Skeletal muscle satellite cell (primary cell): ENCODE data around the gene ATXN10.

Source experiments
- H3K27me3 ChIP-seq: 2 replicates; pipeline ENCODE4 v1.7.0; 2013; ENCODE audit warnings: low read length; ENCODE audit not compliant: control insufficient read depth, insufficient read depth
- H3K36me3 ChIP-seq: 2 replicates; pipeline ENCODE4 v1.7.0; 2013; ENCODE audit warnings: mild to moderate bottlenecking, control low read depth, low read length; ENCODE audit not compliant: insufficient read depth
- H3K4me1 ChIP-seq: 2 replicates; pipeline ENCODE4 v1.7.0; 2013; ENCODE audit warnings: low read length; ENCODE audit not compliant: control insufficient read depth, insufficient read depth
- H3K4me2 ChIP-seq: 2 replicates; pipeline ENCODE4 v1.7.0; 2013; ENCODE audit warnings: mild to moderate bottlenecking, low read length
- H3K4me3 ChIP-seq: 2 replicates; pipeline ENCODE4 v1.7.0; 2013; ENCODE audit warnings: low read length
- H3K9ac ChIP-seq: 2 replicates; pipeline ENCODE4 v1.7.0; 2013; ENCODE audit warnings: mild to moderate bottlenecking, low read depth, low read length, moderate library complexity
- H3K9me3 ChIP-seq: replicated peaks from 2 replicates; pipeline ENCODE4 v1.7.0; 2013; ENCODE audit warnings: mild to moderate bottlenecking, control low read depth, low read length

ATXN10 gene

DNA sequence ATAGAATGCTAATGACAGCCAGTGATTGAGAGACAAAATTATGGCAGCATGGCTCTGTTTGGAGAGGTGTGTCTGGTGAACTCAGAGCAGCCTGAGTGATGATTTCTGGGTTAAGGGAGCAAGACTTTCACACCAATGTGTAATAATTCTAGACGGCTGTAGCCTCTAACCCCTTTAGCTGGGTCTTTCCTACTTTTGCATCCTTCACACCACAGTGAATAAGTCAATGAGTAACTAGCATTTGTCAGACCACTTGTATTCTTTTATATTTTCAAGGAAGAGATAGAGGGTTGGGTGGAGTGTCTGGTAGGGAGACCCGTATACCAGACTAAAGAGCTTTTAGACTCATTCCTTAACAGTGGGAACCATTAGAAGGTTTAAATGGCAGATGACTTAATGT is 50.4 kb downstream of the ATXN10 start:
- peaks cover 49% of the 10 kb centered on the region for H3K36me3 ChIP-seq

DNA sequence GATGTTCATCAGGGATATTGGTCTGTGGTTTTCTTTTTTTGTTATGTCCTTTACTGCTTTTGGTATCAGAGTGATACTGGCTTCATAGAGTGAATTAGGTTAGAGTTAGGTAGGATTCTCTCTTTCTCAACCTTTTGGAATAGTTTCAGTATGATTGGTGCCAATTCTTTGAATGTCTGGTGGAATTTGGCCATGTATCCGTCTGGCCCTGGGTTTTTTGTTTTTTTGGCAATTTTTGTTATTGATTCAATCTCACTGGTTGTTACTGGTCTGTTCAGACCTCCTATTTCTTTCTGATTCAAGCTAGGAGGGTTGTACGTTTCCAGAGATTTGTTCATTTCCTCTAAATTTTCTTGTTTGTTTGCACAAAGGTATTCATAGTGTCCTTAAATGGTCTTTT is 54.4 kb downstream of the ATXN10 start:
- Histone ChIP-seq H3K4me2 (peak overlapping the region; percentile 3), H3K9ac (no peak overlapping the region), H3K27me3 (no peaks in the 10 kb centered on the region), H3K36me3 (peaks cover 40% of the 10 kb centered on the region), H3K4me1 (peaks cover 10% of the 10 kb centered on the region), H3K9me3 (no peaks in the 10 kb centered on the region), H3K4me3 (no peak overlapping the region)

More for the DNA sequence above, 50.4 kb downstream of the ATXN10 start:
- no peaks in the 10 kb centered on the region for H3K27me3 ChIP-seq
- no peak overlapping the region for H3K4me2 ChIP-seq
- H3K9ac ChIP-seq: no peak overlapping the region
- no peak overlapping the region for H3K4me3 ChIP-seq
- H3K9me3 ChIP-seq: no peaks in the 10 kb centered on the region
- peaks cover 26% of the 10 kb centered on the region for H3K4me1 ChIP-seq

DNA sequence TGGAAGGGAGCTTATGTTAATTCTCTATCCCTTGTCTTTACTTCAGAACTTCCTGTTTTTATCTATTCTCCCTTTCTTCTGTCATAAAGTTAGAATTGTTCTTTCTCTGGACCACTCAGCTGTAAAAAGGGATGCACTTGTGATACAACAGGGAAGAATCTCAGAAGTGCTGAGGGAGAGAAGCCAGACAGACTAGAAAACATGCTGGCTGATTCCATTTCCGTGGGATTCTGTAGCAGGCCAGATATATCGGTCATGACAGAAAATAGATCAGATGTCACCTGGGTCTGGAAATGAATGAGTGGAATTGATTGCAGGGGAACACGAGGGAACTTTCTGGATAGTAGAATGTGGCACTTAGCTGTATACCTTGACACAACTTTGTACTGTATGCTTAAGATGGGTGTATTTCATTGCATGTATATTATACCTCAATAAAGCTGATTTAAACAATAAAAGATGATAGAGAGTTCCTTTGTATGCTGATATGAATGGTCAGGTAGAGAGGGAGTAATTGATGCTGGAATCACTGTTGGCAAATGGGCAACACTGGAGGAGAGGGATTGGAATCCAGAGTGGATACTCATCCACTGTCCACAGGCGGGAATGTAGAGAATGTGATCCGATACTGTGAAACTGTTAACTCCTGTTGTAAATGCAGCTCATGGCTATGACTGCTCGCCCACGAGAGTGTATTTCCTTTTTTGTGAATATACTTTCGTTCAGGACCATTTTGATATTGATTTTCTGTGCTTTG is 59.6 kb downstream of the ATXN10 start:
- Histone ChIP-seq H3K4me1 (peaks cover 17% of the 10 kb centered on the region), H3K4me3 (no peak overlapping the region), H3K36me3 (peaks cover 24% of the 10 kb centered on the region), H3K4me2 (peak overlapping the region; percentile 29), H3K9ac (no peak overlapping the region), H3K27me3 (no peaks in the 10 kb centered on the region), H3K9me3 (no peaks in the 10 kb centered on the region)

DNA sequence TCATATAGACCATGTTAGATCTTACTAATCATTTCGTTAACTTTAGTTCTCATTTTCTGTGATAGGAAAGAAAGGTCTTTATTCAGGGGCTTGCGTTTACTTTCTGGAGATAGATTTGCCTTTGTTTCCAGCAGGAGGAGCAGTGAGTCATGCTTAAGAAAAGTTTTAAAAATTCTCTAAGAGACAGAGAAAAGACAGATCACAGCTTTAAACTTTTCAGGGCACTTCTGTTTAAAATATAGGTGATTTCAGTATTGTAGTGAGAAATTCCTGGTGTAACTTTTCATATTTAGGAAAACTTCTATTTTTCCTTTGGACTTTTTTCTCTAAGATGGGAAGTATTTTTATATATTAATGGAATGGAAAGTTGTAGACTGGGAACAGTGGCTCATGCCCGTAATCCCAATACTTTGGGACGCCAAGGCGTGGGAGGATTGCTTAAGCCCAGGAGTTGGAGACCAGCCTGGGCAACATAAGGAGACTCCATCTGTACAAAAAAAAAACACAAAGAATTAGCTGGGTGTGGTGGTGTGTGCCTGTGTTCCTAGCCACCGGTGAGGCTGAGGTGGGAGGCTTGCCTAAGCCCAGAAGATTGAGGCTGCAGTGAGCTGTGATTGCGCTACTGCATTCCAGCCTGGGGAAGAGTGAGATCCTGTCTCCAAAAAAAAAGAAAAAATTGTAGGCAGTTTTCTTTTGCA is 60.3 kb downstream of the ATXN10 start:
- Histone ChIP-seq H3K36me3 (peaks cover 31% of the 10 kb centered on the region), H3K9ac (no peak overlapping the region), H3K4me3 (no peak overlapping the region), H3K27me3 (no peaks in the 10 kb centered on the region), H3K9me3 (no peaks in the 10 kb centered on the region), H3K4me1 (peaks cover 16% of the 10 kb centered on the region), H3K4me2 (peak overlapping the region; percentile 29)

DNA sequence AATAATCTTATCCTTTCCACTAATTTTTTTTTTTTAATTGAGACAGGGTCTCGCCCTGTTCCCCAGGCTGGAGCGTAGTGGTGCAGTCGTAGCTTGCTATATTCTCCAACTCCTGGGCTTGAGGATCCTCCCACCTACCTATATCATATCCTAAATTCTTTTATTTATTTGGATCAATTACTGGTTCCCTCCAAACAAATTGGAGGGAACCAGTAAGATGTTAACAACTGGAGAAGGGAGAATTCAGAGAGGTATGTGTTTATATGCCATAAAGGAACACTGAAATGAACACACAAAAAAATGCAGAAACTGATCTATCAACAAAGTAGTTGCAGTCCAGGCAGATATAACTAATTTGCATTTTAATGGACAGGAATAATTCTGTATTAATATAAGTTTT is 63.6 kb downstream of the ATXN10 start:
- Histone ChIP-seq H3K4me3 (no peak overlapping the region), H3K4me2 (no peak overlapping the region), H3K27me3 (no peaks in the 10 kb centered on the region), H3K9me3 (no peaks in the 10 kb centered on the region), H3K4me1 (peaks cover 30% of the 10 kb centered on the region), H3K9ac (no peak overlapping the region), H3K36me3 (peaks cover 43% of the 10 kb centered on the region)

DNA sequence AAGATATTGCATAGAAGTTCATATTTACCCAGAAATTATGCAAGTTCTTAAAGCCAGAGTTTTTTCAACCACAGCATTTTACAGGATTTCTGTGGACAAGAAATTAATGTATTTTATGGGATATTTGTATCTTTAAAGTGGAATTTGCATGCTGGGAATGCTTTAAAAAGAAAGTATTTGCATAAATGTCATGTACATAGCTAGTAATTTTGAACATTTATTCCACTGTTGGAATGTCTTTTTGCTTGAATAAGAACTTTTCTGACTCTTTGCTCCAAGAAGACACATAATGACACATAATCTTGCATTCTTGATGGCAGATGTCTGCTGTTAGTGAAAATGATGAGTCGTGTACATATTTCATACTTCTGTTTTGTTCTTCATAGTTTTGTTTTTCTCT is 66.6 kb downstream of the ATXN10 start:
- H3K9ac ChIP-seq: no peak overlapping the region
- H3K36me3 ChIP-seq: peaks cover 56% of the 10 kb centered on the region
- peak overlapping the region; percentile 26 for H3K4me2 ChIP-seq
- no peak overlapping the region for H3K4me3 ChIP-seq
- H3K27me3 ChIP-seq: no peaks in the 10 kb centered on the region
- H3K9me3 ChIP-seq: no peaks in the 10 kb centered on the region
- H3K4me1 ChIP-seq: peaks cover 24% of the 10 kb centered on the region

DNA sequence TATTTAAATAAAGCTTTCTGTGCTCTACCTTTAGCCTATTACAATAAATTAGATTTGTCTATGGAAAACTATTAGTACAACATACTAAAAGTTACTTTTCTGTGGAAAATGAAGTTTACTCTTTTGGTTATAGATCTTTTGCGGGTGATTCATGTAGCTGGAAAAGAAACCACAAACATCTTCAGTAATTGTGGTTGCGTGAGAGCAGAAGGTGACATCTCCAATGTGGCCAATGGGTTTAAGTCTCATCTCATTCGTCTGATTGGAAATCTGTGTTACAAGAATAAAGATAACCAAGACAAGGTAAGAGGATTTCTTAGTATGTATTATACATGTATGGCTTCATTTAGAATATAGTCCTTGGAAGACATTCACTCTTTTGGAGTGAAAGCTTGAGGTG is 68.6 kb downstream of the ATXN10 start:
- Histone ChIP-seq H3K27me3 (no peaks in the 10 kb centered on the region), H3K36me3 (peaks cover 75% of the 10 kb centered on the region)

DNA sequence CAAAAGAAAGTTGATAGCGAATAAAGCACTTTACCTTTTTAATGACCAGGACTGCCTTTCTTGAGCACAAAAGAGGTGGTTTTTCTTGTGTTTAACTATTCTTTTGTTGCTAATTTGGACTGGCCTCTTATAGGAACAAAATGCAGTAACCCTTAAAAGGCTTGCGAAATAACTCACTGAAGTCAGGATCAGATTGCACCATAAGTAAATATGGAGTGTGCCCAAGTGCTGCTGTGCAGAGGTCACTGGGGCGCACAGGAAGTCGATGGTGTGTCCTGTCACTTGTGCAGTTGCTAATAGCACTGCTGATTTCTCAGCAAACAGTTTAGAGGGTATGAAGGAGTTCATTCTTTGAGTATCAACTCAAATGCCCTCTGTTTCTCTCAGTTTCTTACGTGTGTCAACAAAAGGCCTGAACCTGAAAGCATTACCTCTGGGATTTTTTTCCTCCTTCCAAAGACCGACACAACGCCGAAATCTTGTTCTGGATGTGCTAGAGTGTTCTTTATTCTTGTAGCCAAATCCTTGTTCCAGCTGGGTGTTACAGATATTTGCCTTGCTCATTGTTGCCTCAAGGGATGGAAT is 71.3 kb downstream of the ATXN10 start:
- no peak overlapping the region for H3K4me3 ChIP-seq
- no peaks in the 10 kb centered on the region for H3K27me3 ChIP-seq
- H3K9me3 ChIP-seq: no peaks in the 10 kb centered on the region
- no peak overlapping the region for H3K4me2 ChIP-seq
- peaks cover 75% of the 10 kb centered on the region for H3K36me3 ChIP-seq
- H3K4me1 ChIP-seq: peaks cover 26% of the 10 kb centered on the region
- no peak overlapping the region for H3K9ac ChIP-seq

More for the DNA sequence above, 68.6 kb downstream of the ATXN10 start:
- H3K4me3 ChIP-seq: no peak overlapping the region
- H3K4me1 ChIP-seq: peaks cover 31% of the 10 kb centered on the region
- no peak overlapping the region for H3K4me2 ChIP-seq
- no peaks in the 10 kb centered on the region for H3K9me3 ChIP-seq
- H3K9ac ChIP-seq: no peak overlapping the region

DNA sequence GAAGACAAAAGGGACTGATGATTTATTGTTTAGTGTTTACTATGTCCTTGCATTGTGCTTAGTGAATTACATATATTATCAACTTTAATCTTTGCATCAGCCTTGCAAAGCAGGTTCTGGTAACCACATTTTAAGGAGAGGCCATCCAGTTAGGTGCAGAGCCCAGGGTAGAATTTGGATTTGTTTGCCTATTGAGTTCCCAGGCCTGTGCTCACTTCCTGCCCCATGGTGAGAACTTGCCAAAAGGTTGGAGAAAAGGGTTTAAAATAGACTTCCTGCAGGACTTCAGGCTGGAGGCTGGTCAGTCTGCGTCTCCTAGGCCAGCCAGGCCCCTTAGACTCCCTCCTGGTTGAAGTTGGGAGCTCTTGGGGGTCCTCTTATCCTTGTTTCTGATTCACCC is 72.1 kb downstream of the ATXN10 start:
- H3K9me3 ChIP-seq: no peaks in the 10 kb centered on the region
- H3K27me3 ChIP-seq: no peaks in the 10 kb centered on the region
- peaks cover 20% of the 10 kb centered on the region for H3K4me1 ChIP-seq
- peaks cover 76% of the 10 kb centered on the region for H3K36me3 ChIP-seq
- no peak overlapping the region for H3K4me3 ChIP-seq
- no peak overlapping the region for H3K4me2 ChIP-seq
- no peak overlapping the region for H3K9ac ChIP-seq

DNA sequence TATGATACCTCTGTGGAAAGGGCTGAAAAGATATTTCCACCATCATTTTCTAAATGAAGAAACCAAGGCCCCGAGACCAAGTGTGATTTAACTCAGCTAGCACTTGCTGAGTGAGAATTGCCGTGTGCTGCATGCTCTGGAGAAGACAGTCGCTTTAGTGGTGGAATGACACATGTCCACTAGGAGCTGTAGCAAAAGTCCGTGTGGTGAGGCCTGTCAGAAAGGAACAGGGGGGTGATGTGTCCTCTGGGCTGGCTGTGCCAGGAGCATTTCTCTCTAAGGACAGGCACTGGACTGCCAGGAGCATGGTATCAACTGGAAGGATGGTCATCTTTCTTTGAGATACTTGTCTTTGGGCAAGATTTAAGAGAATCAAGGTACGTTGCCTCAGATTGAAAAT is 72.8 kb downstream of the ATXN10 start:
- no peaks in the 10 kb centered on the region for H3K27me3 ChIP-seq
- H3K4me3 ChIP-seq: no peak overlapping the region
- peaks cover 69% of the 10 kb centered on the region for H3K36me3 ChIP-seq
- H3K4me1 ChIP-seq: peaks cover 17% of the 10 kb centered on the region
- H3K4me2 ChIP-seq: no peak overlapping the region
- H3K9me3 ChIP-seq: no peaks in the 10 kb centered on the region
- no peak overlapping the region for H3K9ac ChIP-seq

DNA sequence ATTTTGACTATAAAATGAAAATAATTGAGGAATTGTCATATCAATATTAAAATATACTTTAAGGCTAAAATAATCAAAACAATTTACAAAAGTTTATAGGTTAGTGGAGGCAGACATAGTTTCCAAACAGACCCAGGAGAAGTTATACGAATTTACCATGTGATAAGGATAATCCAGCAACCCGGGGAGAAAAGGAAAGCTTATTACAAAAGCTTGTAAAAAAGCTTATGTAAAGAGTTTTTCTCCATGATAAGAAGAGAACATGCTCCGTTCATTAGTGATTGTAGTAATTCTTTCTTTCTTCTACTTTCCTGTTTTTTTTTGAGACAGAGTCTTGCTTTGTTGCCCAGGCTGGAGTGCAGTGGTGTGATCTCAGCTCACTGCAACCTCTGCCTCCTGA is 79.0 kb downstream of the ATXN10 start:
- H3K4me2 ChIP-seq: no peak overlapping the region

More for the DNA sequence above, 79.0 kb downstream of the ATXN10 start:
- no peaks in the 10 kb centered on the region for H3K4me1 ChIP-seq
- no peaks in the 10 kb centered on the region for H3K9me3 ChIP-seq
- H3K4me3 ChIP-seq: no peak overlapping the region
- no peaks in the 10 kb centered on the region for H3K27me3 ChIP-seq
- peaks cover 33% of the 10 kb centered on the region for H3K36me3 ChIP-seq
- no peak overlapping the region for H3K9ac ChIP-seq
